HG03575 (cell line): ENCODE data around the gene SELENOV.

Experiments used
- ATAC-seq: cut with Tn5 transposase; IDR thresholded peaks from one replicate; pipeline ENCODE4 v1.9.1; 2021; ENCODE audit not compliant: unreplicated experiment, insufficient number of reproducible peaks, low FRiP score; ENCODE audit errors: extremely low read depth

Gene SELENOV

GRCh38 chr19:39544911-39545310 is 30.0 kb downstream of the SELENOV start:
- no peak for ATAC-seq

GRCh38 chr19:39546599-39546998 is 31.7 kb downstream of the SELENOV start:
- no peak for ATAC-seq

- ATAC-seq: no peak
Observed at GRCh38 chr19:39550197-39550596, 35.3 kb downstream of the SELENOV start.

DNA sequence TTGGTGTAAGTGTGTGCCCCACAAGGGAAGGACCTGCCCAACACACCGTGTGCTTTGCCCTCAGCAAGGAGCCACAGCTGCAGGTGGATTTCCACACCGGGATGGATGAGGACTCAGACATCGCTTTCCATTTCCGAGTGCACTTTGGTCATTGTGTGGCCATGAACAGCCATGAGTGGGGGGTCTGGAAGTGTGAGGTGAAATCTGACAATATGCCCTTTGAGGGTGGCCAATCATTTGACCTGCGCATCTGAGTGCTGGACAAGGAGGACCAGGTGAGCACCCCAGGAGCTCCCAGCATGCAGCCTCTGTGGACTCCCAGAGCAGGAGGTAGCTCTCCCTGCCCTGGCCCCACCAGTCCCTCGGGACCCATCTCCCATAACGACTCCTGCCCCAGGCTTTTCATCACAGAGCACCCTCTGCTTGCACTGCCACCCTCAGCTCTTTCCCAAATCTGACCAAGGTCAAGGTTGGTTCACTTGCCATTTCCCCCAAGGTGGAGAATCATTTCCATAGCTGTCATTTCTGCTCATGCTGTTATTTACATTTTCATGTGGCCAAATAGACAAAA is 38.2 kb downstream of the SELENOV start:
- ATAC-seq: no peak

DNA sequence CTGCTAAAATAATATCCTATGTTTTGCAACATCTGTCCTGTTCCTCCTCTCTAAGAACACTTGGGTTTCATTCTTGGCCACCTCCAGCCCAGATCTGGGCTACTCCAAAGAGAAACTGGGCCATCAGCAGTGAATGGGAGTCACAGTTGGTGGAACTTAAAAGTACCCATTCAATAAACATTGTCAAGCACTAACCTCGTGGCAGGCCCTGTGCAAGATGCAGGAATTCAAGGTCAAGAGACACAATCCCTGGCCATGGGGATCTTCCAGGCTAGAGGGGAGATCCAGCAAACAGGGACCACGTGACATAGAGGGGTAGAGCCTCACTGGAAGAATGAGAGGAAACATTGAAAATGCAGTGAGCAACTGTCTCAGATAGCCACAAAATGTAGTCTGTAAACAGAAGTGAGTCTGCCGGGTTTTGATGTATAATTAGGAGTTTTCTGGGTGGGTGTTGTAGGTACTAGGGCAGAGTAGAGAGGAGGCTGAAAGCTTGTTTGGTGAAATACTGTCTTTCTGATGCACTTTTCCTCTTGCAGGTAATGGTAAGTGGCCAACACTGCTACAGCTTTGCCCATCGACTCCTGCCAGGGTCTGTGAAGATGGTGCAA is 39.9 kb downstream of the SELENOV start:
- ATAC-seq: no peak

DNA sequence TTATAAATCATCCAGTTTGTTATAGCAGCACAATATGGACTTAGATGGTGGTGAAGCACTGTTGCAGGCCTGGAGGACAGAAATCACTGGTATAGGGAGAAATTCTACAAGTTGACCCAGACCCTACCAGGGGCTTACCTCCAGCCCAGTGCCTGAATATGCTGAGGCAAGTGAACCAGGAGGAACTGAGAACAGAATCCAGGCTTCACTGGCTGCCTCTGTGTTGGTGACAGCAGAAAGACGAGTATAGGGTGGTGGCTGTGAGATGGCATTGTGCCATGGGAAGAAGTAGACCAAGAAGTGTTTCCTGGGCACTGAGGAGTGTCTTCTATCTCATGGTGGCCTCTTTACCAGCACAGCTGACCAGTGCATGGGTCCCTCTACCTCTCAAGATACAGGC is 40.9 kb downstream of the SELENOV start:
- ATAC-seq: no peak

- no peak for ATAC-seq
Observed at GRCh38 chr19:39557811-39558623, 43.1 kb downstream of the SELENOV start.

DNA sequence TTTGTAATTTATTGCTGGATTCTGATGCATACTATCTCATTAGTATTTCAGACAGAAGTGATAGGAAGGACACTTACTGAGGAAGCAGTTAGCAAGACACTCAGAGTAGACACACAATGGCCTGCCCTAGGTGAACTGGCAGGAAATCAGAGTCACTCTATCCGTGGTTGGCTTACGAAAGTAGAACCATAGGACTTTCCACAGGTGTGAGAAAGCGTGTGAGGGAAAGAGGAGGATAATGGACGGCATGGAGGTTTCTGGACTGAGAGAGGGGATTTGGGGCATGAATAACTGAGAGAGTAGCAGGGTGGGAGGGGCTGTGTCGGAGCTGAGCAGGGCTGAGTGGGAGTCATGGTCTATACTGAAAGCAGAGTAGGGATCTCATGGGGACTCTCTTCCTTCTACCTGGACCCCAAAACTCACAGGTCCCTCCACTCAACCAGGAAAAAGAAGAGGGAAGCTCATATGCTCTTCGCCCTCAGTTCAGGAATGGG is 43.7 kb downstream of the SELENOV start:
- ATAC-seq: no peak

GRCh38 chr19:39563408-39563807 is 48.5 kb downstream of the SELENOV start:
- no peak for ATAC-seq

DNA sequence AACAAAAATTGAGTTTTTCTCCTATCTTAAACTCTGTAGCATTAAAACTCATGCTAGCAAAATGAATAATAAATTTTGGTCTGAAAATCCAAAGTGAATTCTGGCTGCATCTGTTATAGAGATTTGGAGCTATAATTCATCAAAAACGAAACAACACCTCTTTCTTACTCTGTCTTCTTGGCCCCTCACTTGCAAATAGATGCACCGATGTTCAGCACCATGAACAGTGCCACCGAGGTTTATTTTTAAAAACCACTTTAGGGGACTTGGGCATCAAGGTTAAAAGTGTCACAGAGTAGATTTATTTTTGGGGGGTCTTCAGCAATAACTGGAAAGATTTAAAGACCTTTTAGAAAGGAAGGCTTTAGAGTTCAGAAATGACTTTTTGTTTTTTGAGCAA is 51.1 kb downstream of the SELENOV start:
- no peak for ATAC-seq

- no peak for ATAC-seq
Observed at GRCh38 chr19:39568604-39569003, 53.7 kb downstream of the SELENOV start.
